Esophagus muscularis mucosa (tissue), 4 donors: Measurements from ENCODE around the gene MYMK.

ENCODE experiments used
- CTCF ChIP-seq, 3 experiments: fragments of 200-600 bp in 2 of 3; fragments of 450-650 bp in 1 of 3; sonication (generic) in 2 of 3; IDR thresholded peaks; one replicate each; pipeline ENCODE4 v1.5.1; 2017 to 2019; ENCODE audit warnings: antibody characterized with exemption in 3 of 3, mild to moderate bottlenecking in 2 of 3, moderate library complexity in 1 of 3
- EP300 ChIP-seq: sonication (generic); formaldehyde crosslinking; IDR thresholded peaks from one replicate; pipeline ENCODE4 v1.6.1; 2017; ENCODE audit warnings: antibody characterized with exemption
- POLR2A ChIP-seq: fragments of 450-650 bp; IDR thresholded peaks from one replicate; pipeline ENCODE4 v1.6.1; 2017; ENCODE audit warnings: antibody characterized with exemption, moderate library complexity, mild to moderate bottlenecking, low read depth
- POLR2AphosphoS5 ChIP-seq, 2 donors: sonication (generic); formaldehyde crosslinking; IDR thresholded peaks; one replicate each; pipeline ENCODE4 v1.6.1; 2017; ENCODE audit warnings: antibody characterized with exemption in 2 of 2

- TF ChIP-seq POLR2AphosphoS5 (IDR thresholded peaks at IDR 0.05) (no peak), POLR2A (no peak), CTCF (IDR thresholded peaks at IDR 0.05) (no peak), EP300 (no peak)
Observed at GRCh38 chr9:133535306-133535877, 10.6 kb upstream of the MYMK start.
